ENCODE results near the gene USH1G.

DNA sequence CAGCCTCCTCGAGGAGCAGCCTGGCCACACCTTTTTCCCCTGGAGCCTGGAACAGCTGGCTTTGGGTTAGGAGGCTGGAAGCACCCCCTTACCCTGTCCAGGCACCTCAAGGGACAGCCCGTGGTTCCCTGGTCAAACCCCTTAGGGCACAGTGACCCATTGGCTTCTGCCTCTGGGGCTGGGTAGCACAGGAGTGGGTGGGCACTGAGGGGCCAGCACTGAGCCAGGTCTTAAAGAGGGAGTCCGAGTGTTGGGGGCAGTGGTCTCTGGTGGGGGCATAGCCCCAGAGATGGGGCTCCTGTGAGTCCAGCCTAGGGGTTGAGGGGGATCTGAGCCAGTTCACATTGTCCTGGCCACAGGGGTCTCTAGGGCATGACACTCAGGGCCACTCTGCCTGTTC, 28.0 kb upstream of the USH1G start:
- TF ChIP-seq, protein P1, sequence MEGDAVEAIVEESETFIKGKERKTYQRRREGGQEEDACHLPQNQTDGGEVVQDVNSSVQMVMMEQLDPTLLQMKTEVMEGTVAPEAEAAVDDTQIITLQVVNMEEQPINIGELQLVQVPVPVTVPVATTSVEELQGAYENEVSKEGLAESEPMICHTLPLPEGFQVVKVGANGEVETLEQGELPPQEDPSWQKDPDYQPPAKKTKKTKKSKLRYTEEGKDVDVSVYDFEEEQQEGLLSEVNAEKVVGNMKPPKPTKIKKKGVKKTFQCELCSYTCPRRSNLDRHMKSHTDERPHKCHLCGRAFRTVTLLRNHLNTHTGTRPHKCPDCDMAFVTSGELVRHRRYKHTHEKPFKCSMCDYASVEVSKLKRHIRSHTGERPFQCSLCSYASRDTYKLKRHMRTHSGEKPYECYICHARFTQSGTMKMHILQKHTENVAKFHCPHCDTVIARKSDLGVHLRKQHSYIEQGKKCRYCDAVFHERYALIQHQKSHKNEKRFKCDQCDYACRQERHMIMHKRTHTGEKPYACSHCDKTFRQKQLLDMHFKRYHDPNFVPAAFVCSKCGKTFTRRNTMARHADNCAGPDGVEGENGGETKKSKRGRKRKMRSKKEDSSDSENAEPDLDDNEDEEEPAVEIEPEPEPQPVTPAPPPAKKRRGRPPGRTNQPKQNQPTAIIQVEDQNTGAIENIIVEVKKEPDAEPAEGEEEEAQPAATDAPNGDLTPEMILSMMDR (IDR thresholded peaks at IDR 0.05; ENCODE audit: low read depth, low read length) = no peak
- TF ChIP-seq EZH2phosphoT487 (IDR thresholded peaks at IDR 0.05; ENCODE audit: low read depth) = no peak
